ENCODE data around the gene KIFC1. TPM values are rescaled to one million over a fixed set of nuclear protein-coding genes. Genes with fewer than 3 reads are reported as not detected.
"Not testable (repeated sequence)": the region's sequence is repeated elsewhere in the genome, so short reads cannot be mapped to it uniquely, and the experiment has no call there.

The KIFC1 gene
- total RNA-seq, 1 donor from 2014 or later = 19.0 TPM

- no peak for DNase-seq (ENCODE audit: low spot score)
- no peaks in the 10 kb centered on the region for H3K4me1 Mint-ChIP-seq (ENCODE audit: unreplicated experiment)
Measured at GRCh38 chr6:33375143-33375671, 16.4 kb upstream of the KIFC1 start.

GRCh38 chr6:33377171-33377570 lies 14.5 kb upstream of the KIFC1 start:
- no peaks in the 10 kb centered on the region for H3K4me1 Mint-ChIP-seq (ENCODE audit: unreplicated experiment)
- H3K27ac Mint-ChIP-seq (ENCODE audit: unreplicated experiment) = no peak overlapping the region
- H3K36me3 Mint-ChIP-seq (ENCODE audit: low read depth, unreplicated experiment) = no peaks in the 10 kb centered on the region
- no peak for TF ChIP-seq CTCF (IDR thresholded peaks at IDR 0.05; ENCODE audit: unreplicated experiment)
- H3K9me3 Mint-ChIP-seq (ENCODE audit: unreplicated experiment) = no peaks in the 10 kb centered on the region
- no peak overlapping the region for H3K4me3 Mint-ChIP-seq (ENCODE audit: unreplicated experiment)
- H3K27me3 Mint-ChIP-seq (ENCODE audit: unreplicated experiment) = no peaks in the 10 kb centered on the region
- DNase-seq (ENCODE audit: low spot score) = no peak

More at GRCh38 chr6:33375143-33375671, 16.4 kb upstream of the KIFC1 start:
- H3K4me3 Mint-ChIP-seq (ENCODE audit: unreplicated experiment) = no peak overlapping the region
- H3K27me3 Mint-ChIP-seq (ENCODE audit: unreplicated experiment) = no peaks in the 10 kb centered on the region
- no peaks in the 10 kb centered on the region for H3K36me3 Mint-ChIP-seq (ENCODE audit: low read depth, unreplicated experiment)
- no peak for TF ChIP-seq CTCF (IDR thresholded peaks at IDR 0.05; ENCODE audit: unreplicated experiment)
- H3K9me3 Mint-ChIP-seq (ENCODE audit: unreplicated experiment) = no peaks in the 10 kb centered on the region
- no peak overlapping the region for H3K27ac Mint-ChIP-seq (ENCODE audit: unreplicated experiment)

- not testable (repeated sequence) for H3K4me1 Mint-ChIP-seq (ENCODE audit: unreplicated experiment); H3K36me3 Mint-ChIP-seq (ENCODE audit: low read depth, unreplicated experiment); H3K4me3 Mint-ChIP-seq (ENCODE audit: unreplicated experiment); H3K27me3 Mint-ChIP-seq (ENCODE audit: unreplicated experiment); H3K9me3 Mint-ChIP-seq (ENCODE audit: unreplicated experiment); H3K27ac Mint-ChIP-seq (ENCODE audit: unreplicated experiment); DNase-seq (ENCODE audit: low spot score)
Measured at GRCh38 chr6:33379184-33379583, 12.4 kb upstream of the KIFC1 start.

GRCh38 chr6:33380272-33380981 lies 11.2 kb upstream of the KIFC1 start:
- Mint-ChIP-seq H3K4me3 (ENCODE audit: unreplicated experiment) (no peak overlapping the region), H3K36me3 (ENCODE audit: low read depth, unreplicated experiment) (no peaks in the 10 kb centered on the region), H3K27ac (ENCODE audit: unreplicated experiment) (no peak overlapping the region), H3K9me3 (ENCODE audit: unreplicated experiment) (no peaks in the 10 kb centered on the region), H3K4me1 (ENCODE audit: unreplicated experiment) (no peaks in the 10 kb centered on the region), H3K27me3 (ENCODE audit: unreplicated experiment) (peaks cover 2% of the 10 kb centered on the region)
- no peak for DNase-seq (ENCODE audit: low spot score)
- no peak for TF ChIP-seq CTCF (IDR thresholded peaks at IDR 0.05; ENCODE audit: unreplicated experiment)

- H3K4me3 Mint-ChIP-seq (ENCODE audit: unreplicated experiment) = no peak overlapping the region
- no peak for DNase-seq (ENCODE audit: low spot score)
- TF ChIP-seq CTCF (IDR thresholded peaks at IDR 0.05; ENCODE audit: unreplicated experiment) = no peak
- H3K4me1 Mint-ChIP-seq (ENCODE audit: unreplicated experiment) = no peaks in the 10 kb centered on the region
- no peak overlapping the region for H3K27ac Mint-ChIP-seq (ENCODE audit: unreplicated experiment)
- H3K9me3 Mint-ChIP-seq (ENCODE audit: unreplicated experiment) = no peaks in the 10 kb centered on the region
- peaks cover 2% of the 10 kb centered on the region for H3K27me3 Mint-ChIP-seq (ENCODE audit: unreplicated experiment)
- H3K36me3 Mint-ChIP-seq (ENCODE audit: low read depth, unreplicated experiment) = no peaks in the 10 kb centered on the region
Measured at GRCh38 chr6:33383427-33384185, 8.0 kb upstream of the KIFC1 start.

Measured in endothelial cell (in vitro differentiated cells).